Keratinocyte (primary cell): ENCODE data around the gene PRAME. TPM values are rescaled to one million over a fixed set of nuclear protein-coding genes. Genes with fewer than 3 reads are reported as not detected.

Source experiments
- DNase-seq: peaks from one replicate; pipeline ENCODE4 v3.0.0-alpha.2; 2011; ENCODE audit warnings: low read depth, missing footprints, low spot score
- FAIRE-seq: peaks from 2 replicates; lab custom pipeline; 2011; peaks lifted over from hg19 to GRCh38; lab: Jason Lieb, UNC
- H2AFZ ChIP-seq: 2 replicates; pipeline ENCODE4 v1.6.0; 2012; ENCODE audit warnings: low read length, control low read depth, inconsistent platforms; ENCODE audit not compliant: control insufficient read depth
- H3K27ac ChIP-seq: 2 replicates; pipeline ENCODE4 v1.5.1; 2011; ENCODE audit warnings: low read length; ENCODE audit not compliant: control insufficient read depth, insufficient read depth
- H3K27me3 ChIP-seq: 3 replicates; pipeline ENCODE4 v1.6.0; 2011; ENCODE audit warnings: low read length; ENCODE audit not compliant: control insufficient read depth, insufficient read depth; ENCODE audit errors: extremely low read depth
- H3K36me3 ChIP-seq, 2 experiments: 2 replicates in 1 of 2; 3 replicates in 1 of 2; pipeline ENCODE4 v1.5.1; 2011; ENCODE audit warnings: low read length in 2 of 2, mild to moderate bottlenecking in 1 of 2; ENCODE audit not compliant: control insufficient read depth in 2 of 2, insufficient read depth in 2 of 2; ENCODE audit errors: extremely low read depth in 1 of 2
- H3K4me1 ChIP-seq: 3 replicates; pipeline ENCODE4 v1.5.1; 2011; ENCODE audit warnings: low read length; ENCODE audit not compliant: control insufficient read depth, insufficient read depth; ENCODE audit errors: extremely low read depth
- H3K4me2 ChIP-seq: 3 replicates; pipeline ENCODE4 v1.6.0; 2011; ENCODE audit warnings: low read depth, low read length; ENCODE audit not compliant: control insufficient read depth, insufficient read depth; ENCODE audit errors: extremely low read depth
- H3K4me3 ChIP-seq, 3 experiments: fragments of 200-600 bp in 1 of 3; sonication (generic) in 1 of 3; 2 replicates in 2 of 3; 3 replicates in 1 of 3; pipeline ENCODE4 v1.5.1; 2011 to 2016; ENCODE audit warnings: low read length in 3 of 3, mild to moderate bottlenecking in 3 of 3, control low read depth in 2 of 3, inconsistent platforms in 1 of 3, low read depth in 1 of 3, mixed read lengths in 1 of 3, mixed run types in 1 of 3, moderate library complexity in 1 of 3; ENCODE audit not compliant: control insufficient read depth in 2 of 3, insufficient read depth in 2 of 3; ENCODE audit errors: extremely low read depth in 1 of 3
- H3K79me2 ChIP-seq: 2 replicates; pipeline ENCODE4 v1.6.0; 2012; ENCODE audit warnings: low read length; ENCODE audit not compliant: control insufficient read depth, insufficient read depth
- H3K9ac ChIP-seq: 3 replicates; pipeline ENCODE4 v1.6.0; 2011; ENCODE audit warnings: low read length; ENCODE audit not compliant: control insufficient read depth, insufficient read depth; ENCODE audit errors: extremely low read depth
- H3K9me1 ChIP-seq: 3 replicates; pipeline ENCODE4 v1.6.0; 2011; ENCODE audit warnings: low read length; ENCODE audit not compliant: control insufficient read depth, insufficient read depth; ENCODE audit errors: extremely low read depth
- H3K9me3 ChIP-seq: 2 replicates; pipeline ENCODE4 v1.5.1; 2012; ENCODE audit warnings: low read depth, low read length; ENCODE audit not compliant: control insufficient read depth
- H4K20me1 ChIP-seq: 3 replicates; pipeline ENCODE4 v1.6.0; 2011; ENCODE audit warnings: low read length; ENCODE audit not compliant: control insufficient read depth, insufficient read depth; ENCODE audit errors: extremely low read depth
- EZH2 ChIP-seq: IDR thresholded peaks from one replicate; pipeline ENCODE4 v1.6.1; 2012; ENCODE audit warnings: inconsistent platforms, mild to moderate bottlenecking, low read length, moderate library complexity
- dilution Hi-C: fragments of 300-500 bp; cut with MboI; formaldehyde crosslinking; loops from one replicate; pipeline ENCODE4 v1.7.0; 2020; ENCODE audit warnings: low sequenced_read_pairs; ENCODE audit not compliant: extremely low pct_ligation_motif_present
- polyA plus RNA-seq, 5 experiments: library from polyadenylated mRNA; depleted of rRNA in 3 of 5; stranded (reverse) in 3 of 5; stranded (forward) in 1 of 5; unstranded in 1 of 5; fragments of >200 nt; gene quantifications; 1 replicate in 1 of 5; 2 replicates in 3 of 5; 3 replicates in 1 of 5; pipeline versions ENCODE4 v1.2.1 to v1.2.3, GENCODE V29; 2011 to 2012; ENCODE audit warnings: missing spikeins in 2 of 5, low read depth in 1 of 5, low replicate concordance in 1 of 5
- small RNA-seq, 3 experiments: library from RNA; depleted of rRNA; stranded (forward); fragments of <200 nt; gene quantifications; one replicate each; pipeline ENCODE3, GENCODE V24; 2012; ENCODE audit warnings: low read depth in 3 of 3, low replicate concordance in 1 of 3; ENCODE audit not compliant: insufficient read length in 3 of 3
- TF ChIP-seq, protein P1 (sequence below), 3 experiments: IDR thresholded peaks in 1 of 3; conservative IDR thresholded peaks in 1 of 3; optimal IDR thresholded peaks in 1 of 3; 2 replicates in 2 of 3; 3 replicates in 1 of 3; pipeline versions ENCODE3 to v1.5.1; 2011; ENCODE audit warnings: low read length in 3 of 3, mild to moderate bottlenecking in 3 of 3, moderate library complexity in 2 of 3, control low read depth in 1 of 3, inconsistent platforms in 1 of 3; ENCODE audit not compliant: insufficient read depth in 2 of 3; ENCODE audit errors: extremely low read depth in 1 of 3

The PRAME gene
- polyA plus RNA-seq, 1 donor (not counting 4 experiments of a cell fraction or from before 2014, with no cell fraction given), result 0.05 TPM

DNA sequence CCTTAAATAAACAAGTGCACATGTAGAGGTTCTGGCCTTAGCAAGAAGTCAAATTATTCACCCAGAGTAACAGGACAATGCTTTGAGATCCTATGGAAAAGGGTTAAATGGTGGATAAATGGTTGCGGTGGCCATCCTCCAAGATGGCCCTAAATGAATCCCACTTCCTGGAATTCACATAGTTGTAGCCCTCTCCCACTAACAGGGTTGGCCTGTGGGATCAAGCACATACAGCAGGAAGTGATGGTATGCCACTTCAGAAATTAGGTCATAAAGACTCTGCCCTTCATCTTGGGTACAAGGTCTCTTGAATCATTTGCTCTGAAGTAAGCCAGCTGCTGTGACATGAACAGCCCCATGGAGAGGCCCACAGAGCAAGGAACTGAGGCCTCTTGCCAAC, 52.3 kb downstream of the PRAME start:
- Histone ChIP-seq H3K9me3 (no peaks in the 10 kb centered on the region), H3K9ac (no peak overlapping the region), H3K4me3 (no peak overlapping the region), H3K9me1 (no peaks in the 10 kb centered on the region), H3K4me2 (no peak overlapping the region), H3K4me1 (no peaks in the 10 kb centered on the region), H4K20me1 (no peaks in the 10 kb centered on the region), H3K36me3 (no peaks in the 10 kb centered on the region), H3K27me3 (no peaks in the 10 kb centered on the region), H3K79me2 (no peaks in the 10 kb centered on the region), H2AFZ (no peak overlapping the region), H3K27ac (no peak overlapping the region)
- dilution Hi-C loops, result no loop called here
- DNase-seq (no peak), FAIRE-seq (no peak)
- no peak for TF ChIP-seq EZH2
- TF ChIP-seq, protein P1, sequence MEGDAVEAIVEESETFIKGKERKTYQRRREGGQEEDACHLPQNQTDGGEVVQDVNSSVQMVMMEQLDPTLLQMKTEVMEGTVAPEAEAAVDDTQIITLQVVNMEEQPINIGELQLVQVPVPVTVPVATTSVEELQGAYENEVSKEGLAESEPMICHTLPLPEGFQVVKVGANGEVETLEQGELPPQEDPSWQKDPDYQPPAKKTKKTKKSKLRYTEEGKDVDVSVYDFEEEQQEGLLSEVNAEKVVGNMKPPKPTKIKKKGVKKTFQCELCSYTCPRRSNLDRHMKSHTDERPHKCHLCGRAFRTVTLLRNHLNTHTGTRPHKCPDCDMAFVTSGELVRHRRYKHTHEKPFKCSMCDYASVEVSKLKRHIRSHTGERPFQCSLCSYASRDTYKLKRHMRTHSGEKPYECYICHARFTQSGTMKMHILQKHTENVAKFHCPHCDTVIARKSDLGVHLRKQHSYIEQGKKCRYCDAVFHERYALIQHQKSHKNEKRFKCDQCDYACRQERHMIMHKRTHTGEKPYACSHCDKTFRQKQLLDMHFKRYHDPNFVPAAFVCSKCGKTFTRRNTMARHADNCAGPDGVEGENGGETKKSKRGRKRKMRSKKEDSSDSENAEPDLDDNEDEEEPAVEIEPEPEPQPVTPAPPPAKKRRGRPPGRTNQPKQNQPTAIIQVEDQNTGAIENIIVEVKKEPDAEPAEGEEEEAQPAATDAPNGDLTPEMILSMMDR (optimal IDR thresholded peaks at IDR 0.05 in 1 of 3, IDR thresholded peaks at IDR 0.05 in 1 of 3, conservative IDR thresholded peaks at IDR 0.05 in 1 of 3; ENCODE audit: extremely low read depth in 1 of 3, insufficient read depth in 2 of 3, low read length in 3 of 3), result no peak

DNA sequence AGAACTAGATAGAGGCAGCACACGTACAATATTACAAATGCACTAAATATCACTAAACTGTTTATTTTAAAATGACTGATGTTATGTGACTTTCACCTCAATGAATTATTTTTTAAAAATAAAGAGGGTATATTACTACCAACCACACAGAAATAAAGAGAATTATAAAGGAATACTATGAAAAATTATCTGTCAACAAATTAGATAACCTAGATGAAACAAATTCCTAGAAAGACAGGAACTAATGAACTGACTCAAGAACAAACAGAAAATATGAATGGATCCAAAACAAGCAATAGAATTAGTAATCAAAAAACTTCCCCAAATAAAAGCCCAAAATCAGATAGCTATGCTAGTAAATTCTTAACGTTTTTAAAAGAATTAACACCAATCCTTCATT, 60.8 kb downstream of the PRAME start:
- H2AFZ ChIP-seq, result no peak overlapping the region
- H3K9me3 ChIP-seq, result no peaks in the 10 kb centered on the region
- H3K36me3 ChIP-seq, result no peaks in the 10 kb centered on the region
- H3K4me3 ChIP-seq, result no peak overlapping the region
- H3K4me1 ChIP-seq, result no peaks in the 10 kb centered on the region
- DNase-seq (no peak), FAIRE-seq (no peak)
- no peak overlapping the region for H3K9ac ChIP-seq
- H3K27ac ChIP-seq, result no peak overlapping the region
- dilution Hi-C loops, result no loop called here
- no peaks in the 10 kb centered on the region for H3K79me2 ChIP-seq
- no peaks in the 10 kb centered on the region for H3K27me3 ChIP-seq
- H3K9me1 ChIP-seq, result no peaks in the 10 kb centered on the region
- no peak overlapping the region for H3K4me2 ChIP-seq
- no peak for TF ChIP-seq EZH2
- TF ChIP-seq, protein P1 (optimal IDR thresholded peaks at IDR 0.05 in 1 of 3, IDR thresholded peaks at IDR 0.05 in 1 of 3, conservative IDR thresholded peaks at IDR 0.05 in 1 of 3; ENCODE audit: extremely low read depth in 1 of 3, insufficient read depth in 2 of 3, low read length in 3 of 3), result no peak
- no peaks in the 10 kb centered on the region for H4K20me1 ChIP-seq

Small RNA genes lying within 50 kb of the gene (small RNA-seq; reads per million reads assigned to genes)
- gene IGLV2-34, result 0 reads per million in 3 experiments

Other genes starting within 250 kb of the PRAME start
- gene ZNF280B, start 50.5 kb downstream of the PRAME start, polyA plus RNA-seq, result 0.01 to 0.04 TPM in 2 of 3 replicates, not detected in the other
- gene ZNF280A, start 39.0 kb downstream of the PRAME start, polyA plus RNA-seq, result not detected in 3 replicates
- gene GGTLC2, start 85.3 kb upstream of the PRAME start, polyA plus RNA-seq, result not detected in 3 replicates